Liver (tissue), 3 donors: ENCODE measurements around the gene NUDT5.

ENCODE experiments used
- GABPA ChIP-seq, 2 donors: IDR thresholded peaks in 1 of 2; conservative IDR thresholded peaks in 1 of 2; 2 replicates each; pipeline ENCODE4 v1.6.1; 2016; ENCODE audit warnings: antibody characterized with exemption in 2 of 2, mild to moderate bottlenecking in 1 of 2, moderate library complexity in 1 of 2
- RAD21 ChIP-seq, 2 donors: IDR thresholded peaks; 2 replicates each; pipeline ENCODE4 v1.6.1; 2016; ENCODE audit warnings: antibody characterized with exemption in 2 of 2, mild to moderate bottlenecking in 2 of 2
- SP1 ChIP-seq: IDR thresholded peaks from 2 replicates; pipeline ENCODE4 v1.6.1; 2018; ENCODE audit warnings: antibody characterized with exemption, mild to moderate bottlenecking
- TAF1 ChIP-seq: conservative IDR thresholded peaks from 2 replicates; pipeline ENCODE4 v1.6.1; 2016; ENCODE audit warnings: antibody characterized with exemption, mild to moderate bottlenecking
- TF ChIP-seq, protein P1 (sequence below): fragments of 150-350 bp; IDR thresholded peaks from 2 replicates; pipeline ENCODE4 v1.5.1; 2017; ENCODE audit warnings: improper control_type of control experiment, low read depth, low read length; ENCODE audit not compliant: missing input control
- donor health status: healthy.
- donor health status: healthy.

- TF ChIP-seq GABPA (IDR thresholded peaks at IDR 0.05 in 1 of 2, conservative IDR thresholded peaks at IDR 0.05 in 1 of 2) (no peak), SP1 (no peak), TAF1 (no peak), RAD21 (IDR thresholded peaks at IDR 0.05) (no peak)
- TF ChIP-seq, protein P1, sequence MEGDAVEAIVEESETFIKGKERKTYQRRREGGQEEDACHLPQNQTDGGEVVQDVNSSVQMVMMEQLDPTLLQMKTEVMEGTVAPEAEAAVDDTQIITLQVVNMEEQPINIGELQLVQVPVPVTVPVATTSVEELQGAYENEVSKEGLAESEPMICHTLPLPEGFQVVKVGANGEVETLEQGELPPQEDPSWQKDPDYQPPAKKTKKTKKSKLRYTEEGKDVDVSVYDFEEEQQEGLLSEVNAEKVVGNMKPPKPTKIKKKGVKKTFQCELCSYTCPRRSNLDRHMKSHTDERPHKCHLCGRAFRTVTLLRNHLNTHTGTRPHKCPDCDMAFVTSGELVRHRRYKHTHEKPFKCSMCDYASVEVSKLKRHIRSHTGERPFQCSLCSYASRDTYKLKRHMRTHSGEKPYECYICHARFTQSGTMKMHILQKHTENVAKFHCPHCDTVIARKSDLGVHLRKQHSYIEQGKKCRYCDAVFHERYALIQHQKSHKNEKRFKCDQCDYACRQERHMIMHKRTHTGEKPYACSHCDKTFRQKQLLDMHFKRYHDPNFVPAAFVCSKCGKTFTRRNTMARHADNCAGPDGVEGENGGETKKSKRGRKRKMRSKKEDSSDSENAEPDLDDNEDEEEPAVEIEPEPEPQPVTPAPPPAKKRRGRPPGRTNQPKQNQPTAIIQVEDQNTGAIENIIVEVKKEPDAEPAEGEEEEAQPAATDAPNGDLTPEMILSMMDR = no peak
Measured at GRCh38 chr10:12154516-12154915, 41.2 kb downstream of the NUDT5 start.
